ENCODE measurements around the gene IL10RB. TPM values are rescaled to one million over a fixed set of nuclear protein-coding genes. Genes with fewer than 3 reads are reported as not detected.

The IL10RB gene
- total RNA-seq, 1 donor, result 39.8 TPM

DNA sequence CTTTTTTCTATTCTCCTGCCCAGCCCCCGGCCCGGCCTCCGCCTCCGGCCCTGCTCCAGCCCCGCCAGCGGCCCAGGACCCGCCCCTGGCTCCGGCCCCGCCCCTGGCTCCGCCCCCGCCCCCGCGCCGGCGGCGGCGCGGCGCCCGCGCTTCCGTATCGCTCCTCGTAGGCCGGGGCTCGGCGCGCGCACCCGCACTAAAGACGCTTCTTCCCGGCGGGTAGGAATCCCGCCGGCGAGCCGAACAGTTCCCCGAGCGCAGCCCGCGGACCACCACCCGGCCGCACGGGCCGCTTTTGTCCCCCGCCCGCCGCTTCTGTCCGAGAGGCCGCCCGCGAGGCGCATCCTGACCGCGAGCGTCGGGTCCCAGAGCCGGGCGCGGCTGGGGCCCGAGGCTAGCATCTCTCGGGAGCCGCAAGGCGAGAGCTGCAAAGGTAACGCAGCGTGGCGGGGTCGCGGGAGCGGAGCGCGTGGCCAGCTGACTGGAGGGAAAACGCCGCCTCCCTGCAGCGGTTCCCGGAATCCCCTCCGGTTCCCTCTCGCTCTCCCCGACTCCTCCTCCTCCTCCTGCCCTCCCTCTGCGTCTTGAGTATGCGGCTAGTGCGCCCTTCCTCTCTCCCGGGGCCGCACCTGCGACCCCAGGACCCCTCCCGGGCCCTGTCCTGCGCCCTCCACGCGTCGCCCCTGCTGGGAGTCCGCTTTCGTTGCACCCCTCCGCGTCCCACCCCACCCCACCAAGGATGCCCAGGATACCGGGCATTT, 36.2 kb upstream of the IL10RB start, which contains the start of gene IFNAR2:
Gene IFNAR2, plus strand, starts transcription at position 155 of the 761 bp plus-strand sequence. CDS start 11,985 bp downstream, outside the sequence.
- TF ChIP-seq, protein P1, sequence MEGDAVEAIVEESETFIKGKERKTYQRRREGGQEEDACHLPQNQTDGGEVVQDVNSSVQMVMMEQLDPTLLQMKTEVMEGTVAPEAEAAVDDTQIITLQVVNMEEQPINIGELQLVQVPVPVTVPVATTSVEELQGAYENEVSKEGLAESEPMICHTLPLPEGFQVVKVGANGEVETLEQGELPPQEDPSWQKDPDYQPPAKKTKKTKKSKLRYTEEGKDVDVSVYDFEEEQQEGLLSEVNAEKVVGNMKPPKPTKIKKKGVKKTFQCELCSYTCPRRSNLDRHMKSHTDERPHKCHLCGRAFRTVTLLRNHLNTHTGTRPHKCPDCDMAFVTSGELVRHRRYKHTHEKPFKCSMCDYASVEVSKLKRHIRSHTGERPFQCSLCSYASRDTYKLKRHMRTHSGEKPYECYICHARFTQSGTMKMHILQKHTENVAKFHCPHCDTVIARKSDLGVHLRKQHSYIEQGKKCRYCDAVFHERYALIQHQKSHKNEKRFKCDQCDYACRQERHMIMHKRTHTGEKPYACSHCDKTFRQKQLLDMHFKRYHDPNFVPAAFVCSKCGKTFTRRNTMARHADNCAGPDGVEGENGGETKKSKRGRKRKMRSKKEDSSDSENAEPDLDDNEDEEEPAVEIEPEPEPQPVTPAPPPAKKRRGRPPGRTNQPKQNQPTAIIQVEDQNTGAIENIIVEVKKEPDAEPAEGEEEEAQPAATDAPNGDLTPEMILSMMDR (IDR thresholded peaks at IDR 0.05; ENCODE audit: insufficient read depth, low read length), result no peak
- peak; percentile 46 for DNase-seq (ENCODE audit: low read depth)
- H3K4me3 ChIP-seq (ENCODE audit: low read depth, low read length), result peak within 1 kb of the TSS; percentile 87

DNA sequence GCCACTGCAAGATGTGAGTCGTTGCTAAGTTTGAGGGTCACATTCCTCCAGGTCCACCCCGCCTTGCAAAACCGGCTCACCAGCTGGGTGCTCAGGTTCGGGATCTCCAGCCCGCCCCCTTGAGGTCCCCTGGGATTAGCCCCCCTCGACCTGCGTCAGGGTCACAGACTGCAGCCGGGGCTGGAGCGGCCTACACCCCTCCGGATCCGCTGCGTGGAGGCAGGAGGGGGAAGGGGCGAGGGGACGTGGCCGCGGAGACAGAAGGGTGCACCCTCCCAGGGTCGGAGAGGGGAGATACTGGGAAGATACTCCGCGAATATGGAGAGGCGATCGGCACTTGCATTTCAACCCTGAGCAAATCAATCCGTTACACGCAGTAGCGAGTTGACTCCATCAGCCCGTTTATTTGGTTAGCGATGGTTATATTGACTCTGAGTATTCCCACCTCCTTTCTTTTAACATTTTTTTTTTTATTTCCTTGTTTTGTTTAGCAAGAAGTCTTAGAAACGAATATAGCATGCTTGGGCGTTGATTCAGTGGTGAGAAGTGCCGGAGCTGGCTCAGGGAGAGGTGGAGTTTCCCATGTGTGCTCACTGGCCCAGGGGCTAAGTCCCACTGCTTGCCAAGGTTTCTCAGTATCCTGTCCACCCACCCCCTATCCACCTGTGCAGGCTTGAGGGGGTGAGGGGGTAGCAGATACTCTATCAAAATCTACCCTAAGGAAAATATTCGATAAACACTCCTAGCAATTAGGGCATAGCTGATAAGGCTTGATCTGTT, 35.4 kb upstream of the IL10RB start:
- TF ChIP-seq, protein P1 (IDR thresholded peaks at IDR 0.05; ENCODE audit: insufficient read depth, low read length), result no peak
- peak overlapping the region; percentile 87 for H3K4me3 ChIP-seq (ENCODE audit: low read depth, low read length)
- peak; percentile 62 for DNase-seq (ENCODE audit: low read depth)

DNA sequence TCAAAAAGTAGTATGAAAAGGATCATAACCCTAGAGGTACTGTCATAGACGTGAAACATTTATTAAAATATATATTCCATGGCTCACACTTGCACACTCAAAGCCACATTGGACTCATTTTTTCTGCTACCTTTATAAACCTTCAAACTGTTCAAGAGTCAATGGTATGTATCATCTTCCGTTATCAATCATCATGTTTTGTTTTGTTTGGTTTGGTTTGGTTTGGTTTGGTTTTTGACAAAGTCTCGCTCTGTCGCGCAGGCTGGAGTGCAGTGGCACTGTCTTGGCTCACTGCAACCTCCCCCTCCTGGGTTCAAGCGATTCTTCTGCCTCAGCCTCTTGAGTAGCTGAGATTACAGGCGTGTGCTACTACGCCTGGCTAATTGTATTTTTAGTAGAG, 34.6 kb upstream of the IL10RB start:
- no peak overlapping the region for H3K4me3 ChIP-seq (ENCODE audit: low read depth, low read length)
- DNase-seq (ENCODE audit: low read depth), result no peak
- TF ChIP-seq, protein P1 (IDR thresholded peaks at IDR 0.05; ENCODE audit: insufficient read depth, low read length), result no peak

DNA sequence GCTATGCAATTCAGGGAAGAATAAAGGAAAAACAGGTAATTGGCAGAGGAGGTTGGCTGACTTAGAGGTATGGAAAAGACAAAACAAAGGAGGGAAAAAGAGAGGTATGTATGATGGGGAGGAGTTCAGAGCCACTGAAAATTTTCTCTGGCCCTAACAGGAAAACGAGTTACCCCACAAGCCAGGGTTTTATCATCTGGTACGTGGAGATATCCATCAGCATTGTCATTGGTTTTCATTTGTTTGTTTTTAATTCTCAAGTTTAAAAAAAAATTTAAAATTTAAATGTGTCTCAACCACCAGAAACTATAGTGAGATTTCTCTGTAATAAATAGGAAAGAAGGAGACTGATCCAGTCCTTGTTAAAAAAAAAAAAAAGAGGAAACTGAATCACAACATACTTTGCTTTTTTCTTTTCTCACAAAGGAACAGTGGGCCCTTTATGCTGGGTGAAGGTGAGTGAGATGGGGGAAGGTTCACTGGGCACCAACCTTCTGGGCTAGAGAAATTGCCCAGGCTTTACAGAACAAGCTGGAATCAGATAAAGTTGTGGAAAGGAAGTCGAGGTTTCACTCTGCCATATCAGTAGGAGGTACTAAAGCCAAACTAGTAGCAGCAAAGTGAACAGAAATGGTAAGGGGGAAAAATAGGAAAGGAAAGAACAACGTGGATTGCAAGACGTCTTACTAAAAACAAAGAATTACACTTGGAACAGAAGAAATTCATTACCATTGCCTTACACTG, 33.7 kb upstream of the IL10RB start:
- no peak overlapping the region for H3K4me3 ChIP-seq (ENCODE audit: low read depth, low read length)
- DNase-seq (ENCODE audit: low read depth), result no peak
- TF ChIP-seq, protein P1 (IDR thresholded peaks at IDR 0.05; ENCODE audit: insufficient read depth, low read length), result no peak

DNA sequence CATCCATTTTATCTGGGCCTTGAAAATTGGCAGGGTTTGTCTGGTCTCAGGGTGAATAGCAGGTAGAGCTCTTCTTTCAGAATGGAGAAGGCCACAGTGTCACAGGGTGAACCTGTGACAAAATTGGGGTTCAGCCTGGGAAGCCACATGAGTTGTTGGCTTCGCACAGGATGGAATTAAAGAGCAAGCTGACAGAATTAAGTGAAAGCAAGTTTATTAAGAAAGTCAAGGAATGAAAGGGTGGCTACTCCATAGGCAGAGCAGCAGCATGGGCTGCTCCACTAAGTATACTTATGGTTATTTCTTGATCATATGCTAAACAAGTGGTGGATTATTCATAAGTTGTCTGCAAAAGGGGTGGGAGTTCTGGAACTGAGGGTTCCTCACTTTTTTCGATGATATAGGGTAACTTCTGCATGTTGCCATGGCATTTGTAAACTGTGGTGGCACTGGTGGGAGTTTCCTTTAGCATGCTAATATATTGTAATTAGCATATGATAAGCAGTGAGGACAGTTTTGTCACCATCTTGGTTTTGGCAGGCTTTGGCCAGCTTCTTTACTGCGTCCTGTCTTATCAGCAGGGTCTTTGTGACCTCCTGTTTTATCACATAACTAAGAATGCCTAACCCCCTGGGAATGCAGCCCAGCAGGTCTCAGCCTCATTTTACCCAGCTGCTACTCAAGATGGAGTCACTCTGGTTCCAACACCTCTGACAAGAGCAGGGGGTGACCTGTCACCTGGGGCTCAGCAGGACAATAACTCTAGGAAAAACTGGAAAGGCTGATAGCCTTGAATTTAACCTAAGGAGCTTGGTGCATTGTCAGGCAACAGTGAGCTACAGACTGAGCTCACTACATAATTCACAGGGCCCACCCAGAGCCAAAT, 31.3 kb upstream of the IL10RB start:
- TF ChIP-seq, protein P1 (IDR thresholded peaks at IDR 0.05; ENCODE audit: insufficient read depth, low read length), result no peak

More for the DNA sequence above, 31.3 kb upstream of the IL10RB start:
- no peak overlapping the region for H3K4me3 ChIP-seq (ENCODE audit: low read depth, low read length)
- no peak for DNase-seq (ENCODE audit: low read depth)
